T47D (cell line): ENCODE measurements around the gene SPECC1.

Source experiments
- DNase-seq, 2 experiments: peaks; one replicate each; pipeline versions ENCODE4 v3.0.0 to v3.0.0-alpha.2; 2011 to 2012; ENCODE audit warnings: low read depth in 1 of 2, low spot score in 1 of 2
- JUND ChIP-seq: IDR thresholded peaks from 2 replicates; pipeline ENCODE4 v1.6.1; 2012; ENCODE audit warnings: low read depth
- in situ Hi-C: cut with HindIII; loops from 2 replicates; pipeline ENCODE4 v1.10.0; 2016; ENCODE audit warnings: low sequenced_read_pairs, low pct_unique_long_range_greater_than_20kb

SPECC1 gene

GRCh38 chr17:20118280-20118679 is 109.1 kb downstream of the SPECC1 start:
- DNase-seq = no peak
- no peak for TF ChIP-seq JUND
- in situ Hi-C loops = no loop called here

- TF ChIP-seq JUND = no peak
- peak in 1 of 2 experiments; percentile 10 for DNase-seq
- in situ Hi-C loops = no loop called here
Measured at GRCh38 chr17:20120836-20121235, 111.7 kb downstream of the SPECC1 start.

GRCh38 chr17:20121359-20122253 is 112.4 kb downstream of the SPECC1 start:
- in situ Hi-C loops = no loop called here
- peak; percentile 59 to 76 for DNase-seq
- no peak for TF ChIP-seq JUND

DNA sequence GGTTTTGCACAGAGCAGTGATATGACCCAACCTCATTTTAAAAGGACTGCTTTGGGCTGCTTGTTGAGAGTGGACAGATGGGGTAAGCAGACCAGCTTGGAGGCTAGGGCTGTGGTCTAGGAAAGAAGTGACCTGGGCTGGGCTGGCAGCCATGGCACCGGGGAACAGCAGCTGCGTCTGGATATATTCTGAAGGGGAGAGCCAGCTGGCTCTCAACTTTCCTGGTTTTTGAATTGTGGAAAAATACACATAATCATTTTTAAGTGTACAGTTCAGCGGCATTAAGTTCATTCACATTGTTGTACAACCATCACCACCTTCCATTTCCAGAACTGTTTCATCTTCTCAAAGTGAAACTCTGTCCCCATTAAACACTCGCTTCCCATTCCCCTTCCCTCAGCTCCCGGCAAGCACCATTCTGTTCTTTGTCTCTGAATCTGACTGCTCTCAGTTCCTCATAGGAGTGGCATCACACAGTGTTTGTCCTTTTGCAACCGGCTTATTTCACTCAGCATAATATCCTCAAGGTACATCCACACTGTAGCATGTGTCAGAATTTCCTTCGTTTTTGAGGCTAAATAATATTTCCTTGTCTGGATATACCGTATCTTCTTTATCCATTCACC is 113.2 kb downstream of the SPECC1 start:
- in situ Hi-C loops = no loop called here

GRCh38 chr17:20123209-20123608 is 114.0 kb downstream of the SPECC1 start:
- no peak for DNase-seq
- TF ChIP-seq JUND = no peak
- in situ Hi-C loops = no loop called here

More for the DNA sequence above, 113.2 kb downstream of the SPECC1 start:
- TF ChIP-seq JUND = no peak
- DNase-seq = no peak

DNA sequence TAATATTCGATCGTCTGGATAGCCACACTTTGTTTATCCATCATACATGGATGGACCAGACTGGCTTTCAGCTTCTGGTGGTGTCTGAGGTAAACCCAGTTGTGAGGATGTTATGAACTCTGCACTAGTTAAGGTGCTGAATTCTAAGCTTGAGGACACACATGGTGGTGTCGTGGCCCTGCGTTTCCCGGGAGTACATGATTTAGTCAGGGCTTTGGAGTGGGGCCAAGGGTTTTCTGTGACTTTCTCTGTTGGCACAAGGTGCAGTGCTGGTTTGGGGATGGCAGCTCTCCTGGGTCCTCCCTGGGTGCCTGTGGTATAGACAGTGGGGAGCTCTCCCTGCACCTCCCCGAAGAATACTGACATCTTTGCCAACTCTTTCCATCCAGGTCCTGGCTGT is 116.6 kb downstream of the SPECC1 start:
- DNase-seq = no peak
- in situ Hi-C loops = no loop called here
- no peak for TF ChIP-seq JUND

GRCh38 chr17:20127360-20128035 is 118.3 kb downstream of the SPECC1 start:
- in situ Hi-C loops = no loop called here
- DNase-seq = no peak
- TF ChIP-seq JUND = no peak

GRCh38 chr17:20128036-20128667 is 119.0 kb downstream of the SPECC1 start:
- in situ Hi-C loops = no loop called here
- DNase-seq = peak; percentile 25 to 44
- no peak for TF ChIP-seq JUND

- no peak for TF ChIP-seq JUND
- DNase-seq = no peak
- in situ Hi-C loops = no loop called here
Measured at GRCh38 chr17:20133517-20133916, 124.4 kb downstream of the SPECC1 start.

DNA sequence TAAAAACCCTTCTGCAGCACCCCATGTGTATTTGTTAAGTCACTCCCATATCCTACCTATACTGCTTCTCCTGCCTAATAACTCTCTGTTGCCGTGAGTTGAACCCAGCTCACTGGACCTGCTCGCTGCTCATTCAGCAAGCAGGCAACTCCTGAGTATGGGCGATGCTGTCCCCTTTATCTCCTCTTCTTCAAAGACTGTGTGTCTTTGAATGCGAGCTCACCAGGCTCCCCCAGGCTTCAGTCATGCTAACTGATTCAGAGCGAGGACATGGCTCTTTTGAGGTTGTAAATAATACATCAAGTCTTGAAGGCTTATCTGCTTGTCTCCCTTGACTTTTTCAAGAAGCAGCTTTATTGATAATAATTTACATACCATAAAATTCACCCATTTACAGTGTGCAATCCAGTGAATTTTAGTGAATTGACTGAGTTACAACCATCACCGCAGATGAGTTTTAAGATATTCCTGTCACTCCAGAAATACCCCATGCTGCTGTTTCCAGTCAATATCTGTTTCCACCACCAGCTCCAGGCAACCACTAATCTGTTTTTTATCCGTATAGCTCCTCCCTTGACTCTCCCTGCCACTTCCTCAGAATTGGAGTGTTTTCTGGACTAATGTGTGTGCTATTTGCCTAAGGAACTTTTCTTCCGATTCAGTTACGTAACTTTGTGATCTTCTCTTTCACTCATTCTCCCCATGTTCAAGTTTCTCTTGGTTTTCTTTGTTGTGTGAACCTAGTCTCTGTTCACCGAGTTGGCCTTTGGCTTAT is 132.2 kb downstream of the SPECC1 start:
- no peak for DNase-seq
- in situ Hi-C loops = no loop called here
- no peak for TF ChIP-seq JUND

- in situ Hi-C loops = no loop called here
- TF ChIP-seq JUND = no peak
- DNase-seq = no peak
Measured at GRCh38 chr17:20142268-20142667, 133.1 kb downstream of the SPECC1 start.

DNA sequence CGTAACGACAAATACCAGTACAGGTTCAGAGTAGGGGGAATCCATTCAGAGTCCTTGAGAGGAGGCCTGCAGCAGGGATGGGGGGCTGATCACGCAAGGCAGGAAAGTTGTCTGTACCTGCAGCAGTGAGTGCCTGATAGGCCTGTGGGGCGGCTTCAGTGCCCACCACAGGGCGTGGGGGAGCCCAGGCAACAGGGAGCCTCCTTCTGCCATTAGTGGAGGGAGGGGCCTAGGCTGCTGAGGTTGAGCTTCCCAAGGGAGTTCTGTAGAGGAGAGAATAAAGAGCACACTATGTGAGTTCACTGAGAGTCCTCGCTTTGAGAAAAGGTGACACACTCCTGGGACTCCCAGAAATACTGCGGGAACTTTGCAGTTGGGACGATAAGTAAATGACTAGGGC is 134.6 kb downstream of the SPECC1 start:
- in situ Hi-C loops = no loop called here
- no peak for TF ChIP-seq JUND
- no peak for DNase-seq
